A549 (cell line): ENCODE results near the gene FBXO28.

ENCODE experiments used
- MAZ ChIP-seq: fragments of 150-350 bp; IDR thresholded peaks from 2 replicates; pipeline ENCODE4 v1.6.1; 2014; ENCODE audit warnings: antibody characterized with exemption, low read depth, low read length, borderline replicate concordance
- POLR2A ChIP-seq: IDR thresholded peaks from 2 replicates; pipeline ENCODE4 v1.6.1; 2012; ENCODE audit warnings: mild to moderate bottlenecking, low read length
- REST ChIP-seq: fragments of 200-600 bp; sonication (generic); IDR thresholded peaks from 2 replicates; pipeline ENCODE4 v1.6.1; 2016; ENCODE audit warnings: antibody characterized with exemption, mild to moderate bottlenecking, moderate library complexity
- USF2 ChIP-seq: fragments of 450-650 bp; IDR thresholded peaks from 2 replicates; pipeline ENCODE4 v1.6.1; 2014; ENCODE audit warnings: antibody characterized with exemption
- ZSCAN20 ChIP-seq: fragments of 250-450 bp; sonication (Bioruptor Pico); IDR thresholded peaks from 2 replicates; pipeline ENCODE4 v1.8.0; 2022; ENCODE audit warnings: mild to moderate bottlenecking, moderate library complexity
- TF ChIP-seq, protein P1 (sequence below): fragments of >200 bp; sonication (Bioruptor Twin); formaldehyde crosslinking; IDR thresholded peaks from 3 replicates; pipeline ENCODE4 v1.5.1; 2016
- TF ChIP-seq, protein P2 (sequence below): IDR thresholded peaks from 2 replicates; pipeline ENCODE4 v1.6.1; 2012

DNA sequence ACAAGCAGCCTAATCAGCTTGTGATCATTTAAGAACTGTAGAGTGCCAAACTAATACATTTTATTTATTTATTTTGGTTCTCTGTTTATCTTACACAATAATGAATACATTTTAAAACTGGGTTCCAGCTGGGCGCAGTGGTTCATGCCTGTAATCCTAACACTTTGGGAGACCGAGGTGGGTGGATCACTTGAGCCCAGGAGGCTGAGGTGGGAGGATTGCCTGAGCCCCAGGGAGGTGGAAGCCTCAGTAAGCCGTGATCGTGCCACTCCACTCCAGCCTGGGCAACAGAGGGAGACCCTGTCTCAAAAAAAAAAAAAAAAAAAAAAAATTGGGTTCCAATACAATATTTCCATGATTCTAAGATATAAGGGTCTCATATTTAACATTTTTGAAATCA lies 9.2 kb downstream of the FBXO28 start:
- TF ChIP-seq REST (no peak), POLR2A (no peak), MAZ (no peak), ZSCAN20 (no peak), USF2 (no peak)
- TF ChIP-seq, protein P1, sequence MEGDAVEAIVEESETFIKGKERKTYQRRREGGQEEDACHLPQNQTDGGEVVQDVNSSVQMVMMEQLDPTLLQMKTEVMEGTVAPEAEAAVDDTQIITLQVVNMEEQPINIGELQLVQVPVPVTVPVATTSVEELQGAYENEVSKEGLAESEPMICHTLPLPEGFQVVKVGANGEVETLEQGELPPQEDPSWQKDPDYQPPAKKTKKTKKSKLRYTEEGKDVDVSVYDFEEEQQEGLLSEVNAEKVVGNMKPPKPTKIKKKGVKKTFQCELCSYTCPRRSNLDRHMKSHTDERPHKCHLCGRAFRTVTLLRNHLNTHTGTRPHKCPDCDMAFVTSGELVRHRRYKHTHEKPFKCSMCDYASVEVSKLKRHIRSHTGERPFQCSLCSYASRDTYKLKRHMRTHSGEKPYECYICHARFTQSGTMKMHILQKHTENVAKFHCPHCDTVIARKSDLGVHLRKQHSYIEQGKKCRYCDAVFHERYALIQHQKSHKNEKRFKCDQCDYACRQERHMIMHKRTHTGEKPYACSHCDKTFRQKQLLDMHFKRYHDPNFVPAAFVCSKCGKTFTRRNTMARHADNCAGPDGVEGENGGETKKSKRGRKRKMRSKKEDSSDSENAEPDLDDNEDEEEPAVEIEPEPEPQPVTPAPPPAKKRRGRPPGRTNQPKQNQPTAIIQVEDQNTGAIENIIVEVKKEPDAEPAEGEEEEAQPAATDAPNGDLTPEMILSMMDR: no peak
- TF ChIP-seq, protein P2, sequence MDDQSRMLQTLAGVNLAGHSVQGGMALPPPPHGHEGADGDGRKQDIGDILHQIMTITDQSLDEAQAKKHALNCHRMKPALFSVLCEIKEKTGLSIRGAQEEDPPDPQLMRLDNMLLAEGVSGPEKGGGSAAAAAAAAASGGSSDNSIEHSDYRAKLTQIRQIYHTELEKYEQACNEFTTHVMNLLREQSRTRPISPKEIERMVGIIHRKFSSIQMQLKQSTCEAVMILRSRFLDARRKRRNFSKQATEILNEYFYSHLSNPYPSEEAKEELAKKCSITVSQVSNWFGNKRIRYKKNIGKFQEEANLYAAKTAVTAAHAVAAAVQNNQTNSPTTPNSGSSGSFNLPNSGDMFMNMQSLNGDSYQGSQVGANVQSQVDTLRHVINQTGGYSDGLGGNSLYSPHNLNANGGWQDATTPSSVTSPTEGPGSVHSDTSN: no peak
